ENCODE results near the gene NOP14. TPM values are rescaled to one million over a fixed set of nuclear protein-coding genes. Genes with fewer than 3 reads are reported as not detected.

NOP14 gene
- total RNA-seq, 1 donor from 2014 or later, result 35.3 TPM

DNA sequence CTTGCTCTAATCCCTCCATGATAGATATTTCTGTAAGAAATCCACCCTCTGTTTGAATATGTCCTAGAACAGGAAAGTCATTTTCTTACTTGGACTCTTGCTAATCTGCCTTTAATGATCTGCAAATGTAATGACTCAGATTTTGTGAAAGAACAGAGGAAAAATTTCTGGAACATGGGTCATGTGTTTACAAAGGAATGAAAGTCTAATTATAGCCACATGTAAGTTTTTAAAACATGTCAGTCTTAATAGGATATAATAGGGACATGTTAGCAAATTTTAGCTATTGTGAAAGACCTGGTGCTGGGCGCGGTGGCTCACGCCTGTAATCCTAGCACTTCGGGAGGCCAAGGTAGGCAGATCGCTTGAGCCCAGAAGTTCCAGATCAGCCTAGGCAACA is 47.8 kb upstream of the NOP14 start:
- no peaks in the 10 kb centered on the region for H3K9me3 Mint-ChIP-seq (ENCODE audit: unreplicated experiment)
- Histone ChIP-seq H2AFZ (ENCODE audit: low read depth, low read length) (no peak overlapping the region), H3K36me3 (ENCODE audit: insufficient read depth, low read length) (no peaks in the 10 kb centered on the region), H3K27ac (ENCODE audit: low read depth, low read length) (no peak overlapping the region), H3K27me3 (ENCODE audit: insufficient read depth, low read length) (no peaks in the 10 kb centered on the region), H3K4me1 (ENCODE audit: insufficient read depth, low read length) (peaks cover 6% of the 10 kb centered on the region), H3K4me2 (ENCODE audit: low read length) (no peak overlapping the region), H3K4me3 (ENCODE audit: insufficient read depth, low read depth, low read length) (no peak overlapping the region), H3K79me2 (ENCODE audit: insufficient read depth, low read length) (no peaks in the 10 kb centered on the region), H3K9me3 (ENCODE audit: insufficient read depth, low read depth, low read length) (no peaks in the 10 kb centered on the region), H4K20me1 (ENCODE audit: insufficient read depth, low read length) (no peaks in the 10 kb centered on the region), H3K9ac (ENCODE audit: low read length) (no peak overlapping the region)
- H3K4me1 Mint-ChIP-seq (ENCODE audit: low read depth, unreplicated experiment), result peaks cover 7% of the 10 kb centered on the region
- no peak overlapping the region for H3K27ac Mint-ChIP-seq (ENCODE audit: unreplicated experiment)
- no peak overlapping the region for H3K4me3 Mint-ChIP-seq (ENCODE audit: unreplicated experiment)
- H3K27me3 Mint-ChIP-seq (ENCODE audit: low read depth, unreplicated experiment), result peaks cover 14% of the 10 kb centered on the region
- peak; percentile 67 for DNase-seq (ENCODE audit: low read depth)
- no peak for FAIRE-seq
- H3K36me3 Mint-ChIP-seq (ENCODE audit: low read depth, unreplicated experiment), result peaks cover 3% of the 10 kb centered on the region
- no peak for TF ChIP-seq EZH2 (IDR thresholded peaks at IDR 0.05; ENCODE audit: insufficient read depth, low read length)

GRCh38 chr4:3010577-3010976 is 47.4 kb upstream of the NOP14 start:
- Mint-ChIP-seq H3K4me1 (ENCODE audit: low read depth, unreplicated experiment) (peaks cover 7% of the 10 kb centered on the region), H3K27me3 (ENCODE audit: low read depth, unreplicated experiment) (peaks cover 14% of the 10 kb centered on the region), H3K9me3 (ENCODE audit: unreplicated experiment) (no peaks in the 10 kb centered on the region), H3K27ac (ENCODE audit: unreplicated experiment) (no peak overlapping the region), H3K4me3 (ENCODE audit: unreplicated experiment) (no peak overlapping the region), H3K36me3 (ENCODE audit: low read depth, unreplicated experiment) (peaks cover 3% of the 10 kb centered on the region)
- Histone ChIP-seq H3K4me2 (ENCODE audit: low read length) (no peak overlapping the region), H3K9ac (ENCODE audit: low read length) (no peak overlapping the region), H2AFZ (ENCODE audit: low read depth, low read length) (no peak overlapping the region), H3K27me3 (ENCODE audit: insufficient read depth, low read length) (no peaks in the 10 kb centered on the region), H3K36me3 (ENCODE audit: insufficient read depth, low read length) (no peaks in the 10 kb centered on the region), H3K27ac (ENCODE audit: low read depth, low read length) (no peak overlapping the region), H4K20me1 (ENCODE audit: insufficient read depth, low read length) (no peaks in the 10 kb centered on the region), H3K4me1 (ENCODE audit: insufficient read depth, low read length) (peaks cover 6% of the 10 kb centered on the region), H3K9me3 (ENCODE audit: insufficient read depth, low read depth, low read length) (no peaks in the 10 kb centered on the region), H3K79me2 (ENCODE audit: insufficient read depth, low read length) (no peaks in the 10 kb centered on the region), H3K4me3 (ENCODE audit: insufficient read depth, low read depth, low read length) (no peak overlapping the region)
- FAIRE-seq (no peak), DNase-seq (ENCODE audit: low read depth) (no peak)
- TF ChIP-seq, protein P1, sequence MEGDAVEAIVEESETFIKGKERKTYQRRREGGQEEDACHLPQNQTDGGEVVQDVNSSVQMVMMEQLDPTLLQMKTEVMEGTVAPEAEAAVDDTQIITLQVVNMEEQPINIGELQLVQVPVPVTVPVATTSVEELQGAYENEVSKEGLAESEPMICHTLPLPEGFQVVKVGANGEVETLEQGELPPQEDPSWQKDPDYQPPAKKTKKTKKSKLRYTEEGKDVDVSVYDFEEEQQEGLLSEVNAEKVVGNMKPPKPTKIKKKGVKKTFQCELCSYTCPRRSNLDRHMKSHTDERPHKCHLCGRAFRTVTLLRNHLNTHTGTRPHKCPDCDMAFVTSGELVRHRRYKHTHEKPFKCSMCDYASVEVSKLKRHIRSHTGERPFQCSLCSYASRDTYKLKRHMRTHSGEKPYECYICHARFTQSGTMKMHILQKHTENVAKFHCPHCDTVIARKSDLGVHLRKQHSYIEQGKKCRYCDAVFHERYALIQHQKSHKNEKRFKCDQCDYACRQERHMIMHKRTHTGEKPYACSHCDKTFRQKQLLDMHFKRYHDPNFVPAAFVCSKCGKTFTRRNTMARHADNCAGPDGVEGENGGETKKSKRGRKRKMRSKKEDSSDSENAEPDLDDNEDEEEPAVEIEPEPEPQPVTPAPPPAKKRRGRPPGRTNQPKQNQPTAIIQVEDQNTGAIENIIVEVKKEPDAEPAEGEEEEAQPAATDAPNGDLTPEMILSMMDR (IDR thresholded peaks at IDR 0.05; ENCODE audit: insufficient read depth, low read depth, low read length), result no peak
- no peak for TF ChIP-seq EZH2 (IDR thresholded peaks at IDR 0.05; ENCODE audit: insufficient read depth, low read length)

GRCh38 chr4:3009422-3009821 is 46.2 kb upstream of the NOP14 start:
- Mint-ChIP-seq H3K36me3 (ENCODE audit: low read depth, unreplicated experiment) (peaks cover 3% of the 10 kb centered on the region), H3K9me3 (ENCODE audit: unreplicated experiment) (no peaks in the 10 kb centered on the region)
- H3K4me2 ChIP-seq (ENCODE audit: low read length), result no peak overlapping the region

More at GRCh38 chr4:3009422-3009821, 46.2 kb upstream of the NOP14 start:
- Histone ChIP-seq H3K9me3 (ENCODE audit: insufficient read depth, low read depth, low read length) (no peaks in the 10 kb centered on the region), H4K20me1 (ENCODE audit: insufficient read depth, low read length) (no peaks in the 10 kb centered on the region), H3K79me2 (ENCODE audit: insufficient read depth, low read length) (no peaks in the 10 kb centered on the region), H3K4me1 (ENCODE audit: insufficient read depth, low read length) (peaks cover 6% of the 10 kb centered on the region), H3K27me3 (ENCODE audit: insufficient read depth, low read length) (no peaks in the 10 kb centered on the region), H2AFZ (ENCODE audit: low read depth, low read length) (no peak overlapping the region), H3K4me3 (ENCODE audit: insufficient read depth, low read depth, low read length) (no peak overlapping the region), H3K27ac (ENCODE audit: low read depth, low read length) (no peak overlapping the region), H3K36me3 (ENCODE audit: insufficient read depth, low read length) (no peaks in the 10 kb centered on the region), H3K9ac (ENCODE audit: low read length) (no peak overlapping the region)
- DNase-seq (ENCODE audit: low read depth) (peak; percentile 4), FAIRE-seq (no peak)
- Mint-ChIP-seq H3K27ac (ENCODE audit: unreplicated experiment) (no peak overlapping the region), H3K27me3 (ENCODE audit: low read depth, unreplicated experiment) (peaks cover 13% of the 10 kb centered on the region), H3K4me3 (ENCODE audit: unreplicated experiment) (no peak overlapping the region), H3K4me1 (ENCODE audit: low read depth, unreplicated experiment) (peaks cover 7% of the 10 kb centered on the region)
- TF ChIP-seq EZH2 (IDR thresholded peaks at IDR 0.05; ENCODE audit: insufficient read depth, low read length), result no peak
- TF ChIP-seq, protein P1 (IDR thresholded peaks at IDR 0.05; ENCODE audit: insufficient read depth, low read depth, low read length), result peak; percentile 7
